ENCODE data around the gene RIN3.

The RIN3 gene

GRCh38 chr14:92651758-92652406 is 138.3 kb downstream of the RIN3 start:
- no peak for TF ChIP-seq CTCF (IDR thresholded peaks at IDR 0.05; ENCODE audit: low read depth, low read length)
- DNase-seq (ENCODE audit: extremely low read depth, low read depth): no peak

GRCh38 chr14:92652413-92653151 is 139.0 kb downstream of the RIN3 start:
- no peak for TF ChIP-seq CTCF (IDR thresholded peaks at IDR 0.05; ENCODE audit: low read depth, low read length)
- no peak for DNase-seq (ENCODE audit: extremely low read depth, low read depth)

- DNase-seq (ENCODE audit: extremely low read depth, low read depth): no peak
- TF ChIP-seq CTCF (IDR thresholded peaks at IDR 0.05; ENCODE audit: low read depth, low read length): no peak
Observed at GRCh38 chr14:92653162-92653651, 139.6 kb downstream of the RIN3 start.

- no peak for DNase-seq (ENCODE audit: extremely low read depth, low read depth)
- no peak for TF ChIP-seq CTCF (IDR thresholded peaks at IDR 0.05; ENCODE audit: low read depth, low read length)
Observed at GRCh38 chr14:92654239-92654901, 140.8 kb downstream of the RIN3 start.

- TF ChIP-seq CTCF (IDR thresholded peaks at IDR 0.05; ENCODE audit: low read depth, low read length): no peak
- no peak for DNase-seq (ENCODE audit: extremely low read depth, low read depth)
Observed at GRCh38 chr14:92655419-92656201, 142.0 kb downstream of the RIN3 start.

- DNase-seq (ENCODE audit: extremely low read depth, low read depth): no peak
- TF ChIP-seq CTCF (IDR thresholded peaks at IDR 0.05; ENCODE audit: low read depth, low read length): no peak
Observed at GRCh38 chr14:92656306-92657081, 142.9 kb downstream of the RIN3 start.
